ENCODE data around the gene NUP42.
A peak's percentile ranks its signal among the peaks of the same experiment; 100 is the strongest.
"Not testable (repeated sequence)": the region's sequence is repeated elsewhere in the genome, so short reads cannot be mapped to it uniquely, and the experiment has no call there.

Gene NUP42

GRCh38 chr7:23183279-23184012 lies 1.6 kb downstream of the NUP42 start:
- TF ChIP-seq CTCF (IDR thresholded peaks at IDR 0.05; ENCODE audit: low read length, missing control alignments), result no peak
- peak overlapping the region; percentile 93 for H3K4me3 ChIP-seq (replicated peaks; ENCODE audit: low read depth, low read length)
- no peak for DNase-seq (ENCODE audit: low read depth)

GRCh38 chr7:23184291-23184690 lies 2.4 kb downstream of the NUP42 start:
- no peak overlapping the region for H3K4me3 ChIP-seq (replicated peaks; ENCODE audit: low read depth, low read length)
- TF ChIP-seq CTCF (IDR thresholded peaks at IDR 0.05; ENCODE audit: low read length, missing control alignments), result no peak
- DNase-seq (ENCODE audit: low read depth), result no peak

GRCh38 chr7:23184709-23185359 lies 3.0 kb downstream of the NUP42 start:
- H3K4me3 ChIP-seq (replicated peaks; ENCODE audit: low read depth, low read length), result no peak overlapping the region
- peak; percentile 62 for TF ChIP-seq CTCF (IDR thresholded peaks at IDR 0.05; ENCODE audit: low read length, missing control alignments)
- DNase-seq (ENCODE audit: low read depth), result peak; percentile 69

- no peak for DNase-seq (ENCODE audit: low read depth)
- H3K4me3 ChIP-seq (replicated peaks; ENCODE audit: low read depth, low read length), result no peak overlapping the region
- TF ChIP-seq CTCF (IDR thresholded peaks at IDR 0.05; ENCODE audit: low read length, missing control alignments), result no peak
These were observed 4.1 kb downstream of the NUP42 start for GRCh38 chr7:23185980-23186379.

GRCh38 chr7:23191022-23191421 lies 9.2 kb downstream of the NUP42 start:
- no peak overlapping the region for H3K4me3 ChIP-seq (replicated peaks; ENCODE audit: low read depth, low read length)
- no peak for DNase-seq (ENCODE audit: low read depth)
- no peak for TF ChIP-seq CTCF (IDR thresholded peaks at IDR 0.05; ENCODE audit: low read length, missing control alignments)

GRCh38 chr7:23193650-23194227 lies 11.9 kb downstream of the NUP42 start:
- not testable (repeated sequence) for H3K4me3 ChIP-seq (replicated peaks; ENCODE audit: low read depth, low read length)

GRCh38 chr7:23196306-23196705 lies 14.5 kb downstream of the NUP42 start:
- no peak for TF ChIP-seq CTCF (IDR thresholded peaks at IDR 0.05; ENCODE audit: low read length, missing control alignments)
- no peak for DNase-seq (ENCODE audit: low read depth)
- no peak overlapping the region for H3K4me3 ChIP-seq (replicated peaks; ENCODE audit: low read depth, low read length)

More at GRCh38 chr7:23193650-23194227, 11.9 kb downstream of the NUP42 start:
- DNase-seq (ENCODE audit: low read depth), result not testable (repeated sequence)

- H3K4me3 ChIP-seq (replicated peaks; ENCODE audit: low read depth, low read length); DNase-seq (ENCODE audit: low read depth): not testable (repeated sequence)
These were observed 15.9 kb downstream of the NUP42 start for GRCh38 chr7:23197745-23198144.

Measured in fibroblast of pulmonary artery (primary cell).